ENCODE results near the gene DEFB124. TPM values are rescaled to one million over a fixed set of nuclear protein-coding genes. Genes with fewer than 3 reads are reported as not detected.
"Not testable (repeated sequence)": the region's sequence is repeated elsewhere in the genome, so short reads cannot be mapped to it uniquely, and the experiment has no call there.

Gene DEFB124, protein sequence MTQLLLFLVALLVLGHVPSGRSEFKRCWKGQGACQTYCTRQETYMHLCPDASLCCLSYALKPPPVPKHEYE
- total RNA-seq (not detected), polyA plus RNA-seq (not detected), total RNA-seq (not detected)

DNA sequence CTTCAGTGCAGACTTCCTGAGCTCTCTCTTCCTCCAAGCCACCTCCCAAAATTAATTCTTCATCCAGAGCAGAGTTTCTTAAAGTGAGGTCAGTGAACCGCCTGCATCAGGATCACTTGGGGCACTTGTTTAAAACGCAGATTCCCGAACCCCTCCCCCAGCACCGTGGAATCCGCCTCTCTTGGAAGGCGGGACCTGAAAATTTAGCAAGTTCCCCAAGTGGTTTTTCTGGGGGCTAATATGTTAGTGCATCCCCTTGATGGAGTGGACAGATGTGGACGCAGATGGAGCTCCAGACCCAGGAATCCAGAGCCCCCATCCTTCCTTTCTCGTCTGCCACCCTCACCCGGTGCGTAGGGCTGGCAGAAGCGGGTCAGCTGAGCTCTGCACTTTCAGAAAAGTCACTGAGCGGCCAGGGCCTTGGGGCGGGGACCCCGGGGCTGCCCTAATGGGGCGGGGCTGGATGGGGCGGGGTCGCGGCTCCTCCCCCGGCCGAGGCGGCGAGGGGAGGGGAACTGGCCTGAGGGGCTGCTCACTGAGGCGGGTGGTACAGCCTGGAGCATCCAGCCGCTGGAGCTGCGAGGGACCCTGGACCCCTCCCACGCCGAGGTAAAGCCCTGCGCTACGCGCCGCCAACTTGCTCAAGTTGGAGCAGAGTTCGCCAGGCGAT lies at the start of gene DEFB124, which contains the start of gene REM1:
TSS of gene DEFB124 (minus strand) at position 370 of the 670 bp plus-strand sequence. CDS start 2,114 bp downstream, outside the sequence.
TSS of gene REM1 (plus strand) at position 531 of the 670 bp plus-strand sequence. CDS start 1,158 bp downstream, outside the sequence.
- no peak for DNase-seq
- H3K36me3 ChIP-seq (ENCODE audit: control insufficient read depth in 2 of 3, insufficient read depth in 3 of 3, low read length in 3 of 3): no peaks in the 10 kb centered on the region
- no peaks in the 10 kb centered on the region for H3K9me3 ChIP-seq (ENCODE audit: control insufficient read depth in 2 of 3, low read length in 3 of 3)
- H3K4me1 ChIP-seq (ENCODE audit: control insufficient read depth in 2 of 2, insufficient read depth in 2 of 2, low read length in 2 of 2): no peaks in the 10 kb centered on the region
- ATAC-seq: peak; percentile 46
- POLR2A ChIA-PET: no interaction called here
- peaks cover 0 to 13% (median 3%) of the 10 kb centered on the region in 7 donors for H3K4me1 Mint-ChIP-seq
- intact Hi-C loops (cut with micrococcal nuclease): no loop called here
- H3K4me3 Mint-ChIP-seq: peak within 1 kb of the TSS in 3 of 10 donors; percentile 18 to 45 (median 25)
- peaks cover 0 to 6% (median 4%) of the 10 kb centered on the region in 5 donors for H3K36me3 Mint-ChIP-seq
- H3K27me3 Mint-ChIP-seq: peaks cover 36 to 57% (median 51%) of the 10 kb centered on the region in 5 donors
- peaks cover 0 to 11% (median 4%) of the 10 kb centered on the region in 11 donors for H3K9me3 Mint-ChIP-seq
- no peak within 1 kb of the TSS for H3K27ac ChIP-seq (ENCODE audit: low read depth, low read length)
- no peak within 1 kb of the TSS for H3K27ac Mint-ChIP-seq
- CTCF ChIA-PET: no interaction called here
- no peak within 1 kb of the TSS for H3K4me3 ChIP-seq (ENCODE audit: low read length)
- peaks cover 0 to 5% of the 10 kb centered on the region in 2 donors for H3K27me3 ChIP-seq (ENCODE audit: control insufficient read depth in 2 of 2, insufficient read depth in 2 of 2, low read length in 2 of 2)

DNA sequence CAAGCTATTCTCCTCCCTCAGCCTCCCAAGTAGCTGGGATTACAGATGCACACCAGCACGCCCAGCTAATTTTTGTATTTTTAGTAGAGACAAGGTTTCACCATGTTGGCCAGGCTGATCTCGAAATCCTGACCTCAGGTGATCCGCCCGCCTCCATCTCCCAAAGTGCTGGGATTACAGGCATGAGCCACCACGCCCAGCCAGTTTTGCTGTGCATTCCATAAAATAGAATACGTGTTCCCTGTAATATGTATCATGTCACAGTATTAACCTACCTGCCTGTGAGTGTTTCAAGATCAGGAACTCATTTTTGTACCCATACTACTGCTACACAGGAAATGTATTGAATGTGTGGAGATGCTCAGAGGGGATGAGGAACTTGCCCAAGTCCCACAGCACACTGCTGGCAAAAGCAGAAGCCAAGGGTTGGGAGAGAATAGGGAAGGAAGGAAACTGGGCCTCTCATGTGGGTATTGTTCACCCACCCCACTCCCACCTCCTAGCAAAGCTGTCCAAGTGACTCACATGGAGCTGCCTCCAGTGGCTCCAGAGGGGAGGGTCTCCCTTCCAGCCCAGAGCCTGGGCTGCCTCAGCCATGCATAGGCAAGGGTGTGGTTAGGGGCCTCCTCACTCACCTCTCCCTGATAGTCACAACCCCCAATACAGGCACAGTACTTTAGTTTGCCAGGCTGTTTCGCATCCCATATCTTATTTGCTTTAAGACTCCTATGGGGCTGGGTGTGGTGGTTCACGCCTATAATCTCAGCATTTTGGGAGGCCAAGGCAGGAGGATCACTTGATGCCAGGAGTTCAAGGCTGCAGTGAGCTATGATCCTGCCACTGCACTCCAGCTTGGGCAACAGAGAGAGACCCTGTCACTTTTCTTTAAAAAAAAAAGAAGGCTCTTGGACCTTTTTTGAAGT lies 48.7 kb upstream of the DEFB124 start:
- H3K4me3 ChIP-seq (ENCODE audit: low read length): no peak overlapping the region
- H3K27me3 ChIP-seq (ENCODE audit: control insufficient read depth in 2 of 2, insufficient read depth in 2 of 2, low read length in 2 of 2): no peaks in the 10 kb centered on the region
- intact Hi-C loops (cut with micrococcal nuclease): no loop called here
- Mint-ChIP-seq H3K4me3 (no peak overlapping the region), H3K36me3 (peaks cover 3 to 35% (median 11%) of the 10 kb centered on the region in 5 donors), H3K4me1 (peaks cover 22 to 56% (median 43%) of the 10 kb centered on the region in 7 donors), H3K9me3 (no peaks in the 10 kb centered on the region), H3K27me3 (no peaks in the 10 kb centered on the region), H3K27ac (peak overlapping the region in 3 of 9 donors; percentile 13 to 59 (median 51))
- peaks cover 0 to 38% (median 0%) of the 10 kb centered on the region in 3 experiments for H3K36me3 ChIP-seq (ENCODE audit: control insufficient read depth in 2 of 3, insufficient read depth in 3 of 3, low read length in 3 of 3)
- DNase-seq (no peak), ATAC-seq (peak; percentile 87)
- H3K27ac ChIP-seq (ENCODE audit: low read depth, low read length): no peak overlapping the region
- no peaks in the 10 kb centered on the region for H3K4me1 ChIP-seq (ENCODE audit: control insufficient read depth in 2 of 2, insufficient read depth in 2 of 2, low read length in 2 of 2)
- ChIA-PET POLR2A (no interaction called here), CTCF (no interaction called here)
- H3K9me3 ChIP-seq (ENCODE audit: control insufficient read depth in 2 of 3, low read length in 3 of 3): no peaks in the 10 kb centered on the region

DNA sequence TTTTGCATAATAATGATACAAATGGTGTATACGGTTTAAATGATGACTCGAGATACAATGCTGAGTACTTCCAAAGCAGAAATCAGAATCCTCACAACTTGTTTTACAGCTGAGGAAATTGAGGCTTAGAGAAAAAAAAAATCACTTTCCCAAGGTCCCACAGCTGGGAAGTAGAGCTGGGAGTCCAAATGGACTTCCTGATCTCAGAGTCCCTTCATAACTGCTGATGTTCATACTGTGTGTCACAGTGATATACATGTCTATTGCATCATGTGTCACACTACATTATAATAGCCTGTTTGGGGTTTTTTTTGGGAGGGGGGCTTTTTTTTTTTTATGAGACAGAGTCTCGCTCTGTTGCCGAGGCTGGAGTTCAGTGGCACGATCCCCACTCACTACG lies 47.8 kb upstream of the DEFB124 start:
- H3K9me3 ChIP-seq (ENCODE audit: control insufficient read depth in 2 of 3, low read length in 3 of 3): no peaks in the 10 kb centered on the region
- ChIA-PET POLR2A (interaction anchor here (0.6 kb wide), 1 partner anchor 593 kb away, joined by 3 read pairs; no protein-coding TSS in a partner anchor), CTCF (no interaction called here)
- no peaks in the 10 kb centered on the region for H3K27me3 ChIP-seq (ENCODE audit: control insufficient read depth in 2 of 2, insufficient read depth in 2 of 2, low read length in 2 of 2)
- intact Hi-C loops (cut with micrococcal nuclease): no loop called here
- no peak overlapping the region for H3K4me3 ChIP-seq (ENCODE audit: low read length)
- Mint-ChIP-seq H3K36me3 (peaks cover 3 to 31% (median 11%) of the 10 kb centered on the region in 5 donors), H3K4me1 (peaks cover 22 to 56% (median 44%) of the 10 kb centered on the region in 7 donors), H3K9me3 (no peaks in the 10 kb centered on the region), H3K27ac (no peak overlapping the region), H3K27me3 (no peaks in the 10 kb centered on the region), H3K4me3 (no peak overlapping the region)
- no peak for DNase-seq
- no peak overlapping the region for H3K27ac ChIP-seq (ENCODE audit: low read depth, low read length)
- peak; percentile 22 for ATAC-seq
- peaks cover 0 to 33% (median 0%) of the 10 kb centered on the region in 3 experiments for H3K36me3 ChIP-seq (ENCODE audit: control insufficient read depth in 2 of 3, insufficient read depth in 3 of 3, low read length in 3 of 3)
- no peaks in the 10 kb centered on the region for H3K4me1 ChIP-seq (ENCODE audit: control insufficient read depth in 2 of 2, insufficient read depth in 2 of 2, low read length in 2 of 2)

DNA sequence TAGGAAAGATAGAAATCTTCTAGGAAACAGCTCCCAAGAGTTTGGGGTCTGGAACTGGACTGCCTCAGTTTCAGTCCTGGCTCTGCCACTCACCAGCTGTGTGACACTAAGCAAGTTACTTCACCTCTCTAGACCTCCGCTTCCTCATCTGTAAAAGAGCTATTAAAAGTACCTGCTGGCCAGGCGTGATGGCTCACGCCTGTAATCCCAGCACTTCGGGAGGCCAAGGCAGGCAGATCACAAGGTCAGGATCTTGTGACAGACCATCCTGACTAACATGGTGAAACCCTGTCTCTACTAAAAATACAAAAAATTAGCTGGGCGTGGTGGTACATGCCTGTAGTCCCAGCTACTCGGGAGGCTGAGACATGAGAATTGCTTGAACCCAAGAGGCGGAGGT lies 46.3 kb upstream of the DEFB124 start:
- DNase-seq; H3K9me3 Mint-ChIP-seq; H3K9me3 ChIP-seq (ENCODE audit: control insufficient read depth in 2 of 3, low read length in 3 of 3); H3K27me3 ChIP-seq (ENCODE audit: control insufficient read depth in 2 of 2, insufficient read depth in 2 of 2, low read length in 2 of 2); intact Hi-C loops (cut with micrococcal nuclease); H3K27ac ChIP-seq (ENCODE audit: low read depth, low read length); H3K27me3 Mint-ChIP-seq; H3K4me3 Mint-ChIP-seq; H3K4me3 ChIP-seq (ENCODE audit: low read length); POLR2A ChIA-PET: not testable (repeated sequence)
- peak; percentile 28 for ATAC-seq
- H3K4me1 Mint-ChIP-seq: peaks cover 22 to 51% (median 39%) of the 10 kb centered on the region in 7 donors
- Histone ChIP-seq H3K4me1 (ENCODE audit: control insufficient read depth in 2 of 2, insufficient read depth in 2 of 2, low read length in 2 of 2) (peaks cover 11 to 13% of the 10 kb centered on the region in 2 donors), H3K36me3 (ENCODE audit: control insufficient read depth in 2 of 3, insufficient read depth in 3 of 3, low read length in 3 of 3) (peaks cover 0 to 25% (median 0%) of the 10 kb centered on the region in 3 experiments)
- CTCF ChIA-PET: interaction anchor here (0.7 kb wide), 1 partner anchor 207 kb away, joined by 3 read pairs; no protein-coding TSS in a partner anchor
- peak overlapping the region in 1 of 9 donors; percentile 31 for H3K27ac Mint-ChIP-seq
- H3K36me3 Mint-ChIP-seq: peaks cover 0 to 19% (median 10%) of the 10 kb centered on the region in 5 donors

DNA sequence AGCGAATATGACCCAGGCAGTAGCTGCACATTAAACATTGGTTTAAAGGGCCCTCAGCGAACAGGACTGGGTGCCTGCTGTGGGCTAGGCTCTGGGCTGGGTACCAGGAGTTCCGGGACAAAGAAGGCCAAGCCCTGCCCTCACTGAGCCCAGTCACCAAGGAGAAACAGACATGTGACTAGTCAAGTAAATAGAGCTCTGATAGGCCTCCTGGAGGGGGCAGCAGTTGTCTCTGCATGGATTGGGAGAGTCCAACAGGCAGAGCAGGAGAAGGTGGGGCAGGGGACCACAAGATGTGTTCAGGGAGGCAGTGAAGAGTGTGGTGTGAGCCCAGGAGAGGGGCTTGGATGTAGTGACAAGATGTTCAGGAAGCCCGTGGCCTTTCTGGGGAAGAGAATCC lies 42.4 kb upstream of the DEFB124 start:
- DNase-seq (no peak), ATAC-seq (no peak)
- H3K36me3 Mint-ChIP-seq: peaks cover 0 to 14% (median 5%) of the 10 kb centered on the region in 5 donors
- ChIA-PET CTCF (interaction anchor here (0.5 kb wide), 1 partner anchor 14 kb away, joined by 3 read pairs; no protein-coding TSS in a partner anchor), POLR2A (no interaction called here)
- Histone ChIP-seq H3K4me1 (ENCODE audit: control insufficient read depth in 2 of 2, insufficient read depth in 2 of 2, low read length in 2 of 2) (peaks cover 26% of the 10 kb centered on the region in 2 donors), H3K27me3 (ENCODE audit: control insufficient read depth in 2 of 2, insufficient read depth in 2 of 2, low read length in 2 of 2) (no peaks in the 10 kb centered on the region), H3K27ac (ENCODE audit: low read depth, low read length) (no peak overlapping the region), H3K4me3 (ENCODE audit: low read length) (no peak overlapping the region), H3K36me3 (ENCODE audit: control insufficient read depth in 2 of 3, insufficient read depth in 3 of 3, low read length in 3 of 3) (peaks cover 0 to 25% (median 0%) of the 10 kb centered on the region in 3 experiments), H3K9me3 (ENCODE audit: control insufficient read depth in 2 of 3, low read length in 3 of 3) (no peaks in the 10 kb centered on the region)
- no peaks in the 10 kb centered on the region for H3K9me3 Mint-ChIP-seq
- peaks cover 21 to 38% (median 28%) of the 10 kb centered on the region in 7 donors for H3K4me1 Mint-ChIP-seq
- no peak overlapping the region for H3K27ac Mint-ChIP-seq
- no peak overlapping the region for H3K4me3 Mint-ChIP-seq
- H3K27me3 Mint-ChIP-seq: no peaks in the 10 kb centered on the region
- intact Hi-C loops (cut with micrococcal nuclease): loop anchor here in 1 of 2 donors (10.0 kb wide), 1 partner anchor 1233 kb away; no protein-coding TSS in a partner anchor

DNA sequence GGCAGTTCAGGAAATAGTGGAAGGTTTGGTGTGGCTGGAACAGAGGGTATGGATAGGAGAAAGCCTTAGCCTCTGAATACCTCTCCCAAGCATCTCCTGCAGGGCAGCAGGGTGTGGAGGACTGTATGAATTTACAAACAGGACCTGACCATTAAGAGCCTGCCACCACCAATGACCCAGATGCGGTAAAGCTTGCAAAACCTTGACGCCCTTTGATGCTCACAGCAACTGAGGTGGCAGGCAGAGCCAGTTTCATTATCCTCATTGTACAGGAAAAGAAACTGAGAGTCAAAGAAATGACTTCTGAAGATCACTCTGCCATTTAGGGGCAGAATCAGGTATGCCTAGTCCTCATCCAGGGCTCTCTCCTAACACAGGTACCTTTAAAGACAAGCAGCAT lies 41.7 kb upstream of the DEFB124 start:
- no peak overlapping the region for H3K27ac Mint-ChIP-seq
- POLR2A ChIA-PET: interaction anchor here (1.0 kb wide), 1 partner anchor 30 kb away, joined by 3 read pairs; a partner anchor contains a TSS
- peaks cover 16 to 31% (median 23%) of the 10 kb centered on the region in 7 donors for H3K4me1 Mint-ChIP-seq
- no peaks in the 10 kb centered on the region for H3K27me3 Mint-ChIP-seq
- DNase-seq (no peak), ATAC-seq (no peak)
- H3K4me3 ChIP-seq (ENCODE audit: low read length): no peak overlapping the region
- no peak overlapping the region for H3K27ac ChIP-seq (ENCODE audit: low read depth, low read length)
- peaks cover 0 to 14% (median 5%) of the 10 kb centered on the region in 5 donors for H3K36me3 Mint-ChIP-seq
- H3K9me3 ChIP-seq (ENCODE audit: control insufficient read depth in 2 of 3, low read length in 3 of 3): no peaks in the 10 kb centered on the region
- CTCF ChIA-PET: interaction anchor here (0.5 to 1.9 kb wide), 2 partner anchors 15 to 96 kb away, joined by 3 to 6 read pairs; no protein-coding TSS in a partner anchor
- H3K36me3 ChIP-seq (ENCODE audit: control insufficient read depth in 2 of 3, insufficient read depth in 3 of 3, low read length in 3 of 3): peaks cover 0 to 25% (median 0%) of the 10 kb centered on the region in 3 experiments
- intact Hi-C loops (cut with micrococcal nuclease): loop anchor here in 1 of 2 donors (10.0 kb wide), 1 partner anchor 1232 kb away; no protein-coding TSS in a partner anchor
- no peak overlapping the region for H3K4me3 Mint-ChIP-seq
- no peaks in the 10 kb centered on the region for H3K27me3 ChIP-seq (ENCODE audit: control insufficient read depth in 2 of 2, insufficient read depth in 2 of 2, low read length in 2 of 2)
- no peaks in the 10 kb centered on the region for H3K9me3 Mint-ChIP-seq
- H3K4me1 ChIP-seq (ENCODE audit: control insufficient read depth in 2 of 2, insufficient read depth in 2 of 2, low read length in 2 of 2): peaks cover 26% of the 10 kb centered on the region in 2 donors

All from naive thymus-derived CD4-positive, alpha-beta T cell (primary cell).